ENCODE data around the gene DPY30.

DNA sequence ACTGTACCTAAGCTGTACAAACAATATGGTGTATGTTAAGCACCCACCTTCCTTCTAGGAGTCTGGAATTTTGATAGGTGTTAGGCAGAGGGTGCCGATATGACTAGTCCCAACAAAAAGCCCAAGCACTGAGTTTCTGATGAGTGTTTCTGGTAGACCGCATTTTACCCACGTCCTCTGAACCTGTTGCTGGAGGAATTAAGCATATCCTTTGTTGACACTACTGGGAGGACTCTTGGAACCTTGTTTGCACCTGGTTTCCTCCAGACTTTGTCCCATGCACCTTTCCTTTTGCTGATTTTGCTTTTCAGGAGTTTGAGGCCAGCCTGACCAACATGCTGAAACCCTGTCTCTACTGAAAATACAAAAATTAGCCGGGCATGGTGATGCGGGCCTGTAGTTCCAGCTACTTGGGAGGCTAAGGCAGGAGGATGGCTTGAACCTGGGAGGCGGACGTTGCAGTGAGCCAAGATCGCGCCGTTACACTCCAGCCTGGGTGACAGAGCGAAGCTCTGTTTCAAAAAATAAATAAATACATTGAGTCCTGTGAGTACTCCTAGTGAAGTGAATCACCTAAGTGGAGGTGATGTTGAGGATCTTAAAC is 12.3 kb upstream of the DPY30 start:
- TF ChIP-seq, protein P1, sequence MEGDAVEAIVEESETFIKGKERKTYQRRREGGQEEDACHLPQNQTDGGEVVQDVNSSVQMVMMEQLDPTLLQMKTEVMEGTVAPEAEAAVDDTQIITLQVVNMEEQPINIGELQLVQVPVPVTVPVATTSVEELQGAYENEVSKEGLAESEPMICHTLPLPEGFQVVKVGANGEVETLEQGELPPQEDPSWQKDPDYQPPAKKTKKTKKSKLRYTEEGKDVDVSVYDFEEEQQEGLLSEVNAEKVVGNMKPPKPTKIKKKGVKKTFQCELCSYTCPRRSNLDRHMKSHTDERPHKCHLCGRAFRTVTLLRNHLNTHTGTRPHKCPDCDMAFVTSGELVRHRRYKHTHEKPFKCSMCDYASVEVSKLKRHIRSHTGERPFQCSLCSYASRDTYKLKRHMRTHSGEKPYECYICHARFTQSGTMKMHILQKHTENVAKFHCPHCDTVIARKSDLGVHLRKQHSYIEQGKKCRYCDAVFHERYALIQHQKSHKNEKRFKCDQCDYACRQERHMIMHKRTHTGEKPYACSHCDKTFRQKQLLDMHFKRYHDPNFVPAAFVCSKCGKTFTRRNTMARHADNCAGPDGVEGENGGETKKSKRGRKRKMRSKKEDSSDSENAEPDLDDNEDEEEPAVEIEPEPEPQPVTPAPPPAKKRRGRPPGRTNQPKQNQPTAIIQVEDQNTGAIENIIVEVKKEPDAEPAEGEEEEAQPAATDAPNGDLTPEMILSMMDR (IDR thresholded peaks at IDR 0.05), result no peak
- TF ChIP-seq EZH2 (IDR thresholded peaks at IDR 0.05; ENCODE audit: borderline replicate concordance, insufficient read depth, low read depth, low read length, poor library complexity, severe bottlenecking), result no peak
